Heart left ventricle (tissue), 16 donors: Measurements from ENCODE around the gene TSC22D1. TPM values are rescaled to one million over a fixed set of nuclear protein-coding genes. Genes with fewer than 3 reads are reported as not detected.
A peak's percentile ranks its signal among the peaks of the same experiment; 100 is the strongest.

Experiments used
- ATAC-seq, 4 donors: fragments of 200-7000 bp; cut with Tn5 transposase; one replicate each; pipeline ENCODE4 v1.9.1; 2020 to 2022; ENCODE audit warnings: moderate library complexity in 4 of 4, mild to moderate bottlenecking in 3 of 4, moderate number of reproducible peaks in 1 of 4
- DNase-seq, 5 donors: peaks; one replicate each; pipeline ENCODE4 v3.0.0-alpha.2; 2020
- H3K27ac ChIP-seq, 12 donors: fragments of 200-600 bp; sonication (generic) in 4 of 12; one replicate each; pipeline versions ENCODE4 v1.5.0 to v1.8.0; 2016 to 2022; ENCODE audit warnings: mild to moderate bottlenecking in 2 of 12
- H3K27me3 ChIP-seq, 9 donors: fragments of 200-600 bp; sonication (generic) in 2 of 9; one replicate each; pipeline versions ENCODE4 v1.5.1 to v1.8.0; 2016 to 2022; ENCODE audit warnings: mild to moderate bottlenecking in 3 of 9
- H3K36me3 ChIP-seq, 9 donors: fragments of 200-600 bp; sonication (generic) in 2 of 9; one replicate each; pipeline versions ENCODE4 v1.5.0 to v1.8.0; 2018 to 2022; ENCODE audit warnings: mild to moderate bottlenecking in 2 of 9
- H3K4me1 ChIP-seq, 12 donors: fragments of 200-600 bp; sonication (generic) in 4 of 12; one replicate each; pipeline versions ENCODE4 v1.5.0 to v1.8.0; 2016 to 2022; ENCODE audit warnings: mild to moderate bottlenecking in 3 of 12
- H3K4me3 ChIP-seq, 12 donors: fragments of 200-600 bp; sonication (generic) in 4 of 12; one replicate each; pipeline versions ENCODE4 v1.5.0 to v1.8.0; 2017 to 2022; ENCODE audit warnings: mild to moderate bottlenecking in 9 of 12, moderate library complexity in 4 of 12
- H3K9me3 ChIP-seq, 12 donors: fragments of 200-600 bp; sonication (generic) in 4 of 12; one replicate each; pipeline versions ENCODE4 v1.5.0 to v1.8.0; 2016 to 2022; ENCODE audit warnings: mild to moderate bottlenecking in 1 of 12
- CTCF ChIP-seq, 12 donors: fragments of 200-600 bp; sonication (generic) in 4 of 12; IDR thresholded peaks; one replicate each; pipeline versions ENCODE4 v1.5.0 to v1.8.0; 2018 to 2022; ENCODE audit warnings: antibody characterized with exemption in 12 of 12, mild to moderate bottlenecking in 5 of 12
- POLR2A ChIP-seq, 2 donors: fragments of 450-650 bp; IDR thresholded peaks; one replicate each; pipeline ENCODE4 v1.6.1; 2017; ENCODE audit warnings: antibody characterized with exemption in 2 of 2, mild to moderate bottlenecking in 2 of 2, moderate library complexity in 2 of 2
- WGBS, 4 donors: extraction: QIAGEN DNeasy Blood & Tissue Kit in 2 of 4; methylation state at CpG; one replicate each; pipeline versions ENCODE4 v1.1.5 to v1.1.7; 2013 to 2018; 5-methylcytosine and 5-hydroxymethylcytosine counted together
- intact Hi-C, 10 donors: fragments of 100-400 bp; cut with DNase I; formaldehyde crosslinking; loops; one replicate each; pipeline versions ENCODE4 v1.11.1 to v1.14.2; 2022
- polyA plus RNA-seq, 2 donors: library from polyadenylated mRNA; stranded (reverse); fragments of 200-250 nt; gene quantifications; one replicate each; pipeline ENCODE4 v1.2.3, GENCODE V29; 2013
- total RNA-seq, 9 donors: library from RNA; depleted of rRNA in 2 of 9; stranded (reverse); fragments of >200 nt in 2 of 9; fragmentation: NEBNext Ultra II Directional in 3 of 9; extraction: Animal tissue kit (Norgen Biotek cat#: 25700) in 3 of 9; gene quantifications; one replicate each; pipeline versions ENCODE4 v1.1.0 to v1.2.4, GENCODE V29; 2016 to 2023
- donor health status: ischemic (EF 13 %, LVEDD 7.1; RV severe dilation, severe dysfunction).
- donor health status: healthy with polysubstance abuse.
- donor health status: DM: no; HTN: yes; CAD: no.
- donor health status: DM: no; HTN: no; CAD: no.
- donor health status: ischemic (EF 25% LVEDD 6.9; RV normal size, moderate dysfunction).
- donor health status: ischemic (EF 25% LVEDD 5.7; RV mildly dilated, moderate dysfunction).
- donor health status: healthy.
- donor health status: DM: yes; HTN: yes; CAD: no.
- donor health status: ischemic (EF 35%, LVEDD 5.7; RV mildly dilated, moderate dysfunction).
- donor health status: nonischemic (EF 11% LVEDD 7.7; RV severe dilation, severe dysfunction).
- donor health status: DM: yes; HTN: yes; CAD: no.
- donor health status: PGD.
- donor health status: ischemic (EF 29% LVEDD 5.4; RV normal size, mild dysfunction).
- donor health status: nonischemic (EF 23%, LVEDD 6.1; RV moderate dilation, normal function).

The TSC22D1 gene
- total and polyA plus RNA-seq, 11 donors: 61.0 to 166 (median 125) TPM

- Histone ChIP-seq H3K9me3 (peaks cover 0 to 6% (median 0%) of the 10 kb centered on the region in 12 donors), H3K36me3 (no peaks in the 10 kb centered on the region), H3K4me3 (no peak overlapping the region), H3K27me3 (no peaks in the 10 kb centered on the region), H3K4me1 (peaks cover 0 to 7% (median 0%) of the 10 kb centered on the region in 12 donors), H3K27ac (no peak overlapping the region)
- DNase-seq: no peak
- intact Hi-C loops: no loop called here
- WGBS, 4 donors: 81 to 91% (median 86%) methylated on average over 2 of the region's 2 CpGs
- TF ChIP-seq CTCF (IDR thresholded peaks at IDR 0.05) (no peak), POLR2A (IDR thresholded peaks at IDR 0.05) (no peak)
- ATAC-seq: no peak
Observed at GRCh38 chr13:44447783-44448321, 128.3 kb downstream of the TSC22D1 start.

GRCh38 chr13:44440046-44440608 is 136.0 kb downstream of the TSC22D1 start:
- TF ChIP-seq POLR2A (IDR thresholded peaks at IDR 0.05) (no peak), CTCF (IDR thresholded peaks at IDR 0.05) (no peak)

GRCh38 chr13:44439452-44440024 is 136.6 kb downstream of the TSC22D1 start:
- no peak overlapping the region for H3K27ac ChIP-seq
- no peaks in the 10 kb centered on the region for H3K27me3 ChIP-seq
- DNase-seq: no peak
- no peak for ATAC-seq
- peaks cover 0 to 36% (median 10%) of the 10 kb centered on the region in 12 donors for H3K4me1 ChIP-seq
- 47 to 59% (median 48%) methylated on average over 4 of the region's 4 CpGs for WGBS, 4 donors
- intact Hi-C loops: loop anchor here (1.0 to 10.0 kb wide), 18 partner anchors 132 to 535 kb away; no protein-coding TSS in a partner anchor
- no peak overlapping the region for H3K4me3 ChIP-seq
- H3K9me3 ChIP-seq: no peaks in the 10 kb centered on the region
- peaks cover 0 to 3% (median 2%) of the 10 kb centered on the region in 9 donors for H3K36me3 ChIP-seq
- no peak for TF ChIP-seq CTCF (IDR thresholded peaks at IDR 0.05)
- TF ChIP-seq POLR2A (IDR thresholded peaks at IDR 0.05): no peak

More at GRCh38 chr13:44440046-44440608, 136.0 kb downstream of the TSC22D1 start:
- Histone ChIP-seq H3K27me3 (no peaks in the 10 kb centered on the region), H3K36me3 (no peaks in the 10 kb centered on the region), H3K27ac (no peak overlapping the region), H3K4me1 (peaks cover 0 to 31% (median 7%) of the 10 kb centered on the region in 12 donors), H3K4me3 (no peak overlapping the region), H3K9me3 (no peaks in the 10 kb centered on the region)
- 91 to 94% (median 93%) methylated on average over 10 of the region's 10 CpGs for WGBS, 4 donors
- no peak for ATAC-seq
- intact Hi-C loops: loop anchor here in 1 of 10 donors (5.0 kb wide), 1 partner anchor 533 kb away; no protein-coding TSS in a partner anchor
- no peak for DNase-seq

GRCh38 chr13:44438234-44438579 is 137.9 kb downstream of the TSC22D1 start:
- no peak overlapping the region for H3K4me3 ChIP-seq
- H3K4me1 ChIP-seq: peaks cover 0 to 48% (median 23%) of the 10 kb centered on the region in 12 donors
- DNase-seq (no peak), ATAC-seq (no peak)
- peaks cover 0 to 17% (median 15%) of the 10 kb centered on the region in 9 donors for H3K36me3 ChIP-seq
- TF ChIP-seq POLR2A (IDR thresholded peaks at IDR 0.05) (no peak), CTCF (IDR thresholded peaks at IDR 0.05) (peak in 2 of 12 donors; percentile 6 to 11)
- 10 to 18% (median 13%) methylated on average over 3 of the region's 3 CpGs for WGBS, 4 donors
- no peaks in the 10 kb centered on the region for H3K9me3 ChIP-seq
- no peaks in the 10 kb centered on the region for H3K27me3 ChIP-seq
- H3K27ac ChIP-seq: no peak overlapping the region
- intact Hi-C loops: loop anchor here (1.0 to 10.0 kb wide), 20 partner anchors 131 to 533 kb away; no protein-coding TSS in a partner anchor
